WTC11 (cell line): ENCODE measurements around the gene ZNF273. TPM values are rescaled to one million over a fixed set of nuclear protein-coding genes. Genes with fewer than 3 reads are reported as not detected.

ENCODE experiments used
- ATAC-seq: fragments of 200-7000 bp; cut with Tn5 transposase; 2 replicates; pipeline ENCODE4 v1.10.0; 2021; ENCODE audit warnings: mild to moderate bottlenecking, moderate library complexity
- CTCF ChIA-PET: fragments of 300-600 bp; sonication (Branson Sonifier 250); formaldehyde crosslinking; loops from one replicate; lab custom pipeline; 2021; ENCODE audit warnings: antibody characterized with exemption; lab: Charles Lee
- POLR2A ChIA-PET: fragments of 350-600 bp; sonication (Branson Sonifier 250); formaldehyde crosslinking; loops from one replicate; lab custom pipeline; 2021; ENCODE audit warnings: antibody characterized with exemption; lab: Charles Lee
- DNase-seq: peaks from one replicate; pipeline ENCODE4 v3.0.0; 2021; ENCODE audit warnings: low spot score
- H3K27ac Mint-ChIP-seq: 2 replicates; pipeline ENCODE4 v1.8.0; 2021; ENCODE audit warnings: mixed read lengths
- H3K27me3 Mint-ChIP-seq: 2 replicates; pipeline ENCODE4 v1.8.0; 2021; ENCODE audit warnings: low read depth, mild to moderate bottlenecking, moderate library complexity, mixed read lengths
- H3K36me3 Mint-ChIP-seq: 2 replicates; pipeline ENCODE4 v1.8.0; 2021; ENCODE audit warnings: mixed read lengths
- H3K4me1 Mint-ChIP-seq: 2 replicates; pipeline ENCODE4 v1.8.0; 2022; ENCODE audit warnings: mixed read lengths
- H3K4me3 Mint-ChIP-seq: 2 replicates; pipeline ENCODE4 v1.8.0; 2021; ENCODE audit warnings: mild to moderate bottlenecking, moderate library complexity, mixed read lengths
- H3K9me3 Mint-ChIP-seq: 2 replicates; pipeline ENCODE4 v1.8.0; 2021; ENCODE audit warnings: mixed read lengths
- AR ChIP-seq: fragments of 250-450 bp; sonication (Bioruptor Pico); IDR thresholded peaks from 2 replicates; pipeline ENCODE4 v1.9.0; 2021; ENCODE audit warnings: mild to moderate bottlenecking
- ATF6 ChIP-seq: sonication (generic); formaldehyde crosslinking; IDR thresholded peaks from 2 replicates; pipeline ENCODE4 v1.8.1; 2023; ENCODE audit warnings: mild to moderate bottlenecking, missing genetic modification reagents
- CBFB ChIP-seq: sonication (generic); formaldehyde crosslinking; IDR thresholded peaks from 2 replicates; pipeline ENCODE4 v1.8.1; 2022; ENCODE audit warnings: mild to moderate bottlenecking, low read depth, missing genetic modification reagents
- EMX1 ChIP-seq: fragments of 250-450 bp; sonication (Bioruptor Pico); IDR thresholded peaks from 2 replicates; pipeline ENCODE4 v1.8.0; 2021; ENCODE audit warnings: mild to moderate bottlenecking
- FOXK1 ChIP-seq: sonication (generic); formaldehyde crosslinking; IDR thresholded peaks from 2 replicates; pipeline ENCODE4 v1.8.0; 2022; ENCODE audit warnings: mild to moderate bottlenecking, moderate library complexity, missing genetic modification reagents
- FOXP1 ChIP-seq: sonication (generic); formaldehyde crosslinking; IDR thresholded peaks from 2 replicates; pipeline ENCODE4 v1.8.0; 2022; ENCODE audit warnings: missing genetic modification reagents, mild to moderate bottlenecking, moderate library complexity, borderline replicate concordance
- GABPB1 ChIP-seq: sonication (generic); formaldehyde crosslinking; IDR thresholded peaks from 2 replicates; pipeline ENCODE4 v1.8.1; 2023; ENCODE audit warnings: mild to moderate bottlenecking, missing genetic modification reagents
- HMGXB4 ChIP-seq: sonication (generic); formaldehyde crosslinking; IDR thresholded peaks from 2 replicates; pipeline ENCODE4 v1.8.1; 2023; ENCODE audit warnings: mild to moderate bottlenecking, moderate library complexity, missing genetic modification reagents
- IRF2 ChIP-seq: sonication (generic); formaldehyde crosslinking; IDR thresholded peaks from 2 replicates; pipeline ENCODE4 v1.8.0; 2022; ENCODE audit warnings: low read depth, missing genetic modification reagents, borderline replicate concordance
- PRDM15 ChIP-seq: sonication (generic); formaldehyde crosslinking; IDR thresholded peaks from 2 replicates; pipeline ENCODE4 v1.8.0; 2022; ENCODE audit warnings: missing genetic modification reagents
- SMAD3 ChIP-seq: sonication (generic); formaldehyde crosslinking; IDR thresholded peaks from 2 replicates; pipeline ENCODE4 v1.8.0; 2022; ENCODE audit warnings: missing genetic modification reagents, mild to moderate bottlenecking, borderline replicate concordance
- SOX15 ChIP-seq: fragments of 250-450 bp; sonication (Bioruptor Pico); IDR thresholded peaks from 2 replicates; pipeline ENCODE4 v1.9.0; 2021; ENCODE audit warnings: mild to moderate bottlenecking
- ZBTB21 ChIP-seq: sonication (generic); formaldehyde crosslinking; IDR thresholded peaks from 2 replicates; pipeline ENCODE4 v1.8.1; 2023; ENCODE audit warnings: mild to moderate bottlenecking, missing genetic modification reagents, borderline replicate concordance
- ZNF138 ChIP-seq: sonication (generic); formaldehyde crosslinking; conservative IDR thresholded peaks from 2 replicates; pipeline ENCODE4 v1.8.1; 2022; ENCODE audit warnings: mild to moderate bottlenecking, moderate library complexity, missing genetic modification reagents
- ZNF219 ChIP-seq: sonication (generic); formaldehyde crosslinking; IDR thresholded peaks from 2 replicates; pipeline ENCODE4 v1.8.0; 2023; ENCODE audit warnings: missing genetic modification reagents, mild to moderate bottlenecking, borderline replicate concordance
- ZNF281 ChIP-seq: sonication (generic); formaldehyde crosslinking; IDR thresholded peaks from 2 replicates; pipeline ENCODE4 v1.8.0; 2023; ENCODE audit warnings: mild to moderate bottlenecking, missing genetic modification reagents
- total RNA-seq: library from RNA; stranded (reverse); gene quantifications from 3 replicates; pipeline ENCODE4 v1.2.3, GENCODE V29; 2021
- TF ChIP-seq, protein P1 (sequence below): sonication (generic); formaldehyde crosslinking; IDR thresholded peaks from 2 replicates; pipeline ENCODE4 v1.8.0; 2023; ENCODE audit warnings: missing genetic modification reagents
- TF ChIP-seq, protein P2 (sequence below): sonication (generic); formaldehyde crosslinking; IDR thresholded peaks from 2 replicates; pipeline ENCODE4 v1.8.1; 2023; ENCODE audit warnings: mild to moderate bottlenecking, missing genetic modification reagents
- TF ChIP-seq, protein P3 (sequence below): fragments of 250-450 bp; sonication (Bioruptor Pico); IDR thresholded peaks from 2 replicates; pipeline ENCODE4 v2.1.2; 2022; ENCODE audit warnings: mild to moderate bottlenecking, moderate library complexity

The ZNF273 gene
- total RNA-seq, 1 experiment from 2014 or later = 12.1 TPM

DNA sequence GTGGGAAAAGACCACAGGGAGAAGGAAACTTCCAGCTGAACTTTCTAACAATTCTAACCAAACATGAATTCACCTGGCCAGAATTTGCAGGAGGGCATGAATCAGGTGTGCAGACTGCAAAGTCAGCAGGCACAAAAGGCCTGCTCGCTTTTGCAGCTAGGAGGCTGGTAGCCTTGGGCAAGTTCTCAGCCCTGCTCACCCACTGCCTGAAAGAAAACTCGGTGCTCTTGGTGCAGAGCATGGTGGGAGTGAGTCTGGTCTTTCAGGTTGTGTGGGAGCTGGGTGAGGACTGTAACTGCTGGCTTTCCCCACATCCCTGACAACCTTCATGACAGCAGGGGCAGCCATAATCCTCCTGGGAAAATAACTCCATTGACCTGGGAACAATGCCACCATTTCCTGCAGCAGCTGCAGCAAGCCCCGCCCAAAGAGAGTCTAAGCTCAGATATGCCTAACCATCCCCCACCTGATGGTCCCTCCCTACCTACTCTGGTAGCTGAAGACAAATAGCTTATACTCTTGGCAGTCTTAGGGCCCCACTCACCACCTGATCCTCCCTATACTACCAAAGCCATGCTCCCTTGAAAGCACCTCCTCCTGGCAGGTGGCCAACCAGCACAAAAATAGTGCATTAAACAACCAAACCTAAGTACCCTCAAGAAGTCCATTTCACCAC is 56.1 kb downstream of the ZNF273 start (continued):
- no peak for TF ChIP-seq PRDM15

DNA sequence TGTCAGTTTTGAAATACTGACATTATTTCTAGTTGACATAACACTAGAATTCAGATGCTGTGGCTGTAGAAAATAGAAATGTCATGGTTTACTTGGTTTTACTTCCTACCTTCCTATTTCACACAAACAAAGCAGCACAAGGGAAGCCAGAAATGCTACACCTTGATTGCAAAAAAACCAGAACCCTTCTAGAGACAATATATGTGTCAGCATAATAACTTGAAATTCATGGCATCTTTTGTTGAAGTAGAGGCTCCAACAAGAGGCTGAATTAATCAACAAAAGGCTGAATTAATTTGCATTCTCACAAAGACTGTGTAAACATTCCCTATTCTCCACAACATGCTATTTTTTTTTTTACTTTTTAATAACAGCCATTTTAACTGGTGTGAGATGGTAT is 62.5 kb downstream of the ZNF273 start:
- no peak overlapping the region for H3K27ac Mint-ChIP-seq
- CTCF ChIA-PET = no interaction called here
- H3K9me3 Mint-ChIP-seq = peaks cover 62% of the 10 kb centered on the region
- no peak overlapping the region for H3K4me3 Mint-ChIP-seq
- DNase-seq (no peak), ATAC-seq (no peak)
- peaks cover 38% of the 10 kb centered on the region for H3K36me3 Mint-ChIP-seq
- peaks cover 7% of the 10 kb centered on the region; the same call in 1 of the 2 replicates for H3K27me3 Mint-ChIP-seq
- POLR2A ChIA-PET = no interaction called here
- H3K4me1 Mint-ChIP-seq = 0 out of 2 replicates have a peak, but pooled peaks cover 3% of the 10 kb centered on the region
- no peak for TF ChIP-seq SOX15 (CRISPR knock-in tag)
- TF ChIP-seq ATF6 (CRISPR knock-in tag) = no peak
- TF ChIP-seq, protein P1, sequence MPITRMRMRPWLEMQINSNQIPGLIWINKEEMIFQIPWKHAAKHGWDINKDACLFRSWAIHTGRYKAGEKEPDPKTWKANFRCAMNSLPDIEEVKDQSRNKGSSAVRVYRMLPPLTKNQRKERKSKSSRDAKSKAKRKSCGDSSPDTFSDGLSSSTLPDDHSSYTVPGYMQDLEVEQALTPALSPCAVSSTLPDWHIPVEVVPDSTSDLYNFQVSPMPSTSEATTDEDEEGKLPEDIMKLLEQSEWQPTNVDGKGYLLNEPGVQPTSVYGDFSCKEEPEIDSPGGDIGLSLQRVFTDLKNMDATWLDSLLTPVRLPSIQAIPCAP (CRISPR knock-in tag) = no peak
- no peak for TF ChIP-seq ZNF281 (CRISPR knock-in tag)
- TF ChIP-seq CBFB (CRISPR knock-in tag) = no peak
- TF ChIP-seq, protein P2, sequence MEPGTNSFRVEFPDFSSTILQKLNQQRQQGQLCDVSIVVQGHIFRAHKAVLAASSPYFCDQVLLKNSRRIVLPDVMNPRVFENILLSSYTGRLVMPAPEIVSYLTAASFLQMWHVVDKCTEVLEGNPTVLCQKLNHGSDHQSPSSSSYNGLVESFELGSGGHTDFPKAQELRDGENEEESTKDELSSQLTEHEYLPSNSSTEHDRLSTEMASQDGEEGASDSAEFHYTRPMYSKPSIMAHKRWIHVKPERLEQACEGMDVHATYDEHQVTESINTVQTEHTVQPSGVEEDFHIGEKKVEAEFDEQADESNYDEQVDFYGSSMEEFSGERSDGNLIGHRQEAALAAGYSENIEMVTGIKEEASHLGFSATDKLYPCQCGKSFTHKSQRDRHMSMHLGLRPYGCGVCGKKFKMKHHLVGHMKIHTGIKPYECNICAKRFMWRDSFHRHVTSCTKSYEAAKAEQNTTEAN (CRISPR knock-in tag) = no peak
- TF ChIP-seq HMGXB4 (CRISPR knock-in tag) = no peak
- TF ChIP-seq ZNF219 (CRISPR knock-in tag) = no peak
- TF ChIP-seq SMAD3 (CRISPR knock-in tag) = no peak
- TF ChIP-seq, protein P3, sequence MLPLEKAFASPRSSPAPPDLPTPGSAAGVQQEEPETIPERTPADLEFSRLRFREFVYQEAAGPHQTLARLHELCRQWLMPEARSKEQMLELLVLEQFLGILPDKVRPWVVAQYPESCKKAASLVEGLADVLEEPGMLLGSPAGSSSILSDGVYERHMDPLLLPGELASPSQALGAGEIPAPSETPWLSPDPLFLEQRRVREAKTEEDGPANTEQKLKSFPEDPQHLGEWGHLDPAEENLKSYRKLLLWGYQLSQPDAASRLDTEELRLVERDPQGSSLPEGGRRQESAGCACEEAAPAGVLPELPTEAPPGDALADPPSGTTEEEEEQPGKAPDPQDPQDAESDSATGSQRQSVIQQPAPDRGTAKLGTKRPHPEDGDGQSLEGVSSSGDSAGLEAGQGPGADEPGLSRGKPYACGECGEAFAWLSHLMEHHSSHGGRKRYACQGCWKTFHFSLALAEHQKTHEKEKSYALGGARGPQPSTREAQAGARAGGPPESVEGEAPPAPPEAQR (CRISPR knock-in tag) = no peak
- TF ChIP-seq GABPB1 = no peak
- TF ChIP-seq FOXK1 (CRISPR knock-in tag) = no peak
- no peak for TF ChIP-seq FOXP1 (CRISPR knock-in tag)
- no peak for TF ChIP-seq IRF2 (CRISPR knock-in tag)
- no peak for TF ChIP-seq ZBTB21 (CRISPR knock-in tag)
- no peak for TF ChIP-seq AR (CRISPR knock-in tag)
- no peak for TF ChIP-seq EMX1 (CRISPR knock-in tag)
- TF ChIP-seq ZNF138 (CRISPR knock-in tag) = no peak
